LNCaP clone FGC (cell line): ENCODE data around the gene SYT9.

ENCODE experiments used
- DNase-seq: peaks from one replicate; pipeline ENCODE4 v3.0.0-alpha.2; 2011; ENCODE audit warnings: low read depth
- H3K4me3 ChIP-seq: 2 replicates; pipeline ENCODE4 v1.5.1; 2011; ENCODE audit warnings: mild to moderate bottlenecking, low read depth, low read length, control low read depth
- TF ChIP-seq, protein P1 (sequence below): IDR thresholded peaks from 2 replicates; pipeline ENCODE4 v1.5.1; 2012; ENCODE audit warnings: mild to moderate bottlenecking; ENCODE audit not compliant: control insufficient read depth, insufficient read depth; ENCODE audit errors: extremely low read depth

The SYT9 gene

DNA sequence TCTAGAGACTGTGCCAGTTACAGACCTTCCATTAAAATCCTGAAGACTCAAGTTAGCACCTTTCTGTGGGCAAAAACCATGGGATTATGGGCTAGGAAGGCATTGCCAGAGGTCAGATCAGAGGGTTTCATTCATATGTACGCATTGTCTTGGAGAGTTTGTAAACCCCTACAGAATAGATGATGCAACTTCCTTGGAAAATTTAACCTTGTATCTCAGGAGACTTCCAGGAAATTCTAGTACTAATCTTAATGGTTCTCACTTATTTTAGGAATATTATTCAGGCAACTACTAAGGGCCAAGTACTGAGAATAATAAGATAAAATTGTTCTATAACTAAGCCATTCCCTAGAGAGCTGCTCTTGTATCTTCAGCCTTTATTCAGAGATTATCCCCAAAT lies 240.5 kb downstream of the SYT9 start:
- no peak for DNase-seq
- TF ChIP-seq, protein P1, sequence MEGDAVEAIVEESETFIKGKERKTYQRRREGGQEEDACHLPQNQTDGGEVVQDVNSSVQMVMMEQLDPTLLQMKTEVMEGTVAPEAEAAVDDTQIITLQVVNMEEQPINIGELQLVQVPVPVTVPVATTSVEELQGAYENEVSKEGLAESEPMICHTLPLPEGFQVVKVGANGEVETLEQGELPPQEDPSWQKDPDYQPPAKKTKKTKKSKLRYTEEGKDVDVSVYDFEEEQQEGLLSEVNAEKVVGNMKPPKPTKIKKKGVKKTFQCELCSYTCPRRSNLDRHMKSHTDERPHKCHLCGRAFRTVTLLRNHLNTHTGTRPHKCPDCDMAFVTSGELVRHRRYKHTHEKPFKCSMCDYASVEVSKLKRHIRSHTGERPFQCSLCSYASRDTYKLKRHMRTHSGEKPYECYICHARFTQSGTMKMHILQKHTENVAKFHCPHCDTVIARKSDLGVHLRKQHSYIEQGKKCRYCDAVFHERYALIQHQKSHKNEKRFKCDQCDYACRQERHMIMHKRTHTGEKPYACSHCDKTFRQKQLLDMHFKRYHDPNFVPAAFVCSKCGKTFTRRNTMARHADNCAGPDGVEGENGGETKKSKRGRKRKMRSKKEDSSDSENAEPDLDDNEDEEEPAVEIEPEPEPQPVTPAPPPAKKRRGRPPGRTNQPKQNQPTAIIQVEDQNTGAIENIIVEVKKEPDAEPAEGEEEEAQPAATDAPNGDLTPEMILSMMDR, result no peak
- H3K4me3 ChIP-seq, result no peak overlapping the region

DNA sequence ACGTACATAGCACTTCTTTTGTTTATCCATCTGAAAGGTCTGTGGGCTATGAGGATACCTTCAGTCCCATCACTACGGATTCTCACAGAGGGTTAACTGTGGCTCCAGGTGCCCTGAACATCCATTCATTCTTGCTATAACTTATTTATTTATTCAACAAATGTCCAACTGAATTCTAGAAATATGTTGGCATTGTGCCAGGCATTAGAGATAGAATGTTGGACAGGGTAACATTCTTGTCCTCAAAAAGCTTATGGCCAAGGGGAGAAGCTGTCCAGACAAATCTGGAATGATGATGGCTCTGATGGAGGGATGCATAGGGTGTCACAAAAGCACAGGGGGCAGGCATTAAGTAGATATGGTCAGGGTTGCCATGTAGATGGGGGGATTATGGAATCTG lies 242.0 kb downstream of the SYT9 start:
- TF ChIP-seq, protein P1, result no peak
- H3K4me3 ChIP-seq, result no peak overlapping the region
- no peak for DNase-seq

DNA sequence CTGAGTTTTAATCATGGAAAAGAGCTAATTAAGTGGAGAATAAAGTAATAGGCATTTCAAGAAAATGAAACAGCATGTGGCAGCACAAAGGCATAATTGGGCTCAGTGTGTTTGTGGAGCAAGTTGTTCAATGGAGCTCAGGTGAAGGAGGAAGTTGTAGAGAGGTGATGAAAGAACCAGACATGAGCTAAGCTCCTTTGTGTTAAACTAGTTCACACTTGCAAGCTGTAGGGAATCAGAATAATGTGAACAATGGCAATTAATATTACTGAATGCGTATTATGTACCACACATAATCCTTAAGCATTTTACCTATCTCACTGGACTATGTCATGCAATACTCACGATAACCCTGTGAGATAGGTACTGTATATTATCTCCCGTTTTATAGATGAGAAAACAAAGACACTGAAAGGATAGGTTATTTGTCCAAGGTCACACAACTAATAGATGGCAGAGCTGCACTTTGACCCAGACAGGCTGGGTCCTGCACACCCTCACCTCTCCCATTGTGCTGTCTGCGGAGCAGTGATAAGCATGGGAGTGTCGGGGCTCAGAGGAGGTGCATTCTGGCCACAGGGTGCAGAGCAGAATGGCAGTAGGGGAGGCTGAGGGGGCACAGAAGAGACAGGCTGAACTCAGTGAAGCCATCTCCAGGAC lies 242.5 kb downstream of the SYT9 start:
- DNase-seq, result no peak
- TF ChIP-seq, protein P1, result no peak
- no peak overlapping the region for H3K4me3 ChIP-seq

DNA sequence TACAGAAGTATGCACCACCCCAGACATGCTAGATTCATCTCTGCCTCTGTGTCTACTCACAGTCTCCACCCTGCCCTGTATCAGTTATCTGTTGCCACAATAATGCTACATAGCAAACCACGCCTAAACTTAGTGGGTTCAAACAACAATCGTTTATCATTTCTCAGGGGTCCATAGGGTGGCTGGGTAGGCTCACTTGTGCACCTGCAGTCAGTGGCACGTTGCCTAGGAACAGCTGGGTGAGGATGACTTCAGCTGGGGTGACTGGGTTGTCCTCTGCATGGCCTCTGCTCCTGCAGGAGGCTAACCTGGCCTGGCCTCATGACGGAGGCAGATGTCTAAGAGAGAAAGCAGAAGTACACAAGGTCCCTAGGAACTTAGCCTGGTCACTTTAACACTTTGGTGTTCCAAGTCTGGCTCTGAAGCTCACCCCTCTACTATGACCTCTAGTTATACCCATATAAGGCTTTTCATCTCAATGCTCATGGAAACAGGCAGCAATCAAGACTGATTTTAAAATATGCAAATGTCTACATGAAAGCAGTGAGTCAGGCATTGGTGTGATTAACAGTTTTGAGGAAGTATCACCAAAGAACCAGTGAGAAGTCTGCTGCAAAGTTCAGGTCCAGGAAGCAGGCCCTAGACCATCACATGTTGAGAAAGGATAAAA lies 244.3 kb downstream of the SYT9 start:
- H3K4me3 ChIP-seq, result no peak overlapping the region
- TF ChIP-seq, protein P1, result no peak
- DNase-seq, result no peak

DNA sequence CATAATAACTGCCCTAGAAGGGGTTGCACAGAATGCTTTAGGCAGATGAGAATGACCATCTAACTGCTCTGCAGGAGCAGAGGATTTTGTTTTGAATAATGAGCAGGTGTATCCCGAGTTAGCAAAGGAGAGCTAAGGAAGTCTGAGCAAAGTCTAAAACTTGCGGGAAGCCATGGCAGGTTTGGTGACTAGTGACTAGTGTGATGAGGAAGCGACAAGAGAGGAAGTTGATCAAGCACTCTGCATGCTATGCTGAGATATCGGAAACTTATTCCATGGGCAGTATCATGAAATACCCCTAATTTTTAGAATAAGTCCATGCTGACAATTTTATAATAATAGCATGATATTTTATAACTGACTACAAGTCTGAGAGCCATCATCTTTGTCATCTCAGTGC lies 246.5 kb downstream of the SYT9 start:
- TF ChIP-seq, protein P1, result no peak
- no peak overlapping the region for H3K4me3 ChIP-seq
- DNase-seq, result no peak

DNA sequence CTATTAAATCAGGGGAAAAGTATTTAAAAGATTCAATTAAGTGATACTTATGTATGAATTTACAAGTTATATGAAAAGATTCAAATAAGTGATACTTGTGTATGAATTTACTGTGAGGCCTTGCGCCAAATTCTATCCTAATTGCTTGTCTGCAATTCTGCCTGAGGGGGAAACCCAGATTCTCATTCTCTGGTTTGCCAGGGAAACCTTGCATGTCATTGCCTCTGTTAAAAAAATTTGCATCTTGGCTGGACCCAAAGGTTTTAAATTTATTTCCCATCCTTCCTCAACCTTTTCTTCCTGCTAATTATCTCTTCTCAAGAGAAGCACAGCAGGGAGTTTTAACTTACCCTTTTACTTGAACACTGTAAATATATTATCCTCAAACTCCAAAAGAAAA lies 247.4 kb downstream of the SYT9 start:
- TF ChIP-seq, protein P1, result no peak
- no peak overlapping the region for H3K4me3 ChIP-seq
- no peak for DNase-seq

DNA sequence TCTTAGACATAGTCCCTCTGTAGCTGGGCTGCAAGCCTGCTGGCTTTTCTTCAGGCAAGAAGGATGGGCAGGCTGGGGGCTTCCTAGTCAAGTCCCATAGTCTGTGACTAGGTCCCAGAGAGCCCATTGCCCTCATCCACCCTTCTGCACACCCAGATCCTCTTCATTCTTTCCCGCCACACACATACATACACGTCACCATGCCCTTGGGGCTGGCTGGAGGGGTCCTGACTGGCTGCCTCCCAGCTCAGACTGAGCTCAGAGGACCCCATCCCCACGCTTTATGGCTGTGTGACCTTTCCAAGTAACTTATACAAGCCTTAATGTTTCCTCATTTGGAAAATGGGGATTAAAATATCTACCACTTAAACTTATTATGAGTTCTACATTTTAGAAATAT lies 248.5 kb downstream of the SYT9 start:
- TF ChIP-seq, protein P1, result no peak
- no peak for DNase-seq
- no peak overlapping the region for H3K4me3 ChIP-seq
